ENCODE data around the gene MANBA.

MANBA gene
- 28.5 to 49.6 (median 43.5) reads per million in 4 experiments for total RNA-seq

DNA sequence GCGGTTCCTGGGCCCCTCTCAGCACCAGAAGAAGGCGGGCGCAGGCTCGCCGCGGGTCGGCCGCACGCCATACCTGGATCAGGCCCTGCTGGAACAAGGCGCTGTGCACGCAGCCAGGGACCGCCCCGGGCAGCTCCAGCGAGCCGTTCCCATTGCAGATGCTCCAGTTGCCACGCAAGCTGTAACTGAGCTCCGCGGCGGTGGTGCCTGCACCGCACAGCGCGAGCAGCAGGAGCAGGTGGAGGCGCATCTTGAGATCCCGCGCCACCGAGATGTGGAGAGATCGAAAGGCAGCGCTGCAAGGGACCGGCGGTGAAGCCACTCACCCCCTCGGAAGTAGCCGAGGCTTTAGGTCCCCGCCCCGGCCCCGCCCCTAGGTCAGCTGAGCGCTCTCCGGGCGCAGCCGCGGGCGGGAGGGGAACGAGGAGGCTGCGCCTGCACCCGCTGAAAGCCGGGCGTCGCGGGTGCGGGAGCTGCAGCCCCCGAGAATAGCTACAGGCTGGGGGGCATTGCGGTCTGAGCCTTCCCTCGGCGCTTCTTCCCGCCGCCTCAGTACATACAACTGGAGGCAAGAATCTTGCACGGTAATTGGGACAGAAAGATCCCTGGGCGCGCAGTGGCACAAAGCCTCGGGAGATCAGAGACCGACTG, at the start of gene MANBA:
TSS of gene MANBA (minus strand) at position 324 of the 651 bp plus-strand sequence. CDS start at position 250, 74 bp downstream.
- DNase-seq, result peak; percentile 71

DNA sequence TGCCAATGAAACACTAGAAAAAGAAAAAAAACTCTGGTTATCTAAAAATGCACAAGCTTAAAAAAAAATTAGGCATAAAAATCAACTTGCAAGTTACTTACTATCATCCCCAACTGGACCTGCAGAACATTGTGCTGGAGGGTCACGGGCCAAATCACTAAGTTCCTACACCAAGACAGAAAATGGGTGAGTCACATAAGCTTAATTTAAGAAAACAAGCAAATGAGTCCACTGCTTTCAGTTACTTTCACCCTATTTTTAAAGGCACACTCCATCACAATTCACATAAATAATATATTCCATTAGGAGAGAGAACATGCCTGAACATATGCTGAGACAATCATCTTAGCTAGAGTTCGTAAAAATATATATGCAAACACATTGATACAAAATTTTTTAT, 48.9 kb upstream of the MANBA start:
- DNase-seq, result no peak

DNA sequence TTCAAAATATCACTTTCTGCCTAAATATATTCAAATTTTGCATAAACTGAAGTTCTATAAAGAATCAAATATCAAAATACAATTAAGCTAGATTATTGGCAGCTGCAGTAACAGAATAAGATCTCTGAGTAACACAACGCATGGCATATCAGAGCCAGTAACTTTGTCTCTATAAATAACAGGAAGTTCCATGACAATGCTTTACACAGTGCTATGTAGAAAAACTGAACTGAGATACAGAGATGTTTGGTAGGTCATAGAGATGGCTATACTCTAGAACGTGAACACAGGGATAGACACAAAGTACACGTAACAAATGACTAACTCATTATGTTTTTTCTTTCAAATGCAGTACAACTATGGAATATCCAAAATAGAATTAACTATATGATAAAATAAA, 48.4 kb upstream of the MANBA start:
- no peak for DNase-seq

DNA sequence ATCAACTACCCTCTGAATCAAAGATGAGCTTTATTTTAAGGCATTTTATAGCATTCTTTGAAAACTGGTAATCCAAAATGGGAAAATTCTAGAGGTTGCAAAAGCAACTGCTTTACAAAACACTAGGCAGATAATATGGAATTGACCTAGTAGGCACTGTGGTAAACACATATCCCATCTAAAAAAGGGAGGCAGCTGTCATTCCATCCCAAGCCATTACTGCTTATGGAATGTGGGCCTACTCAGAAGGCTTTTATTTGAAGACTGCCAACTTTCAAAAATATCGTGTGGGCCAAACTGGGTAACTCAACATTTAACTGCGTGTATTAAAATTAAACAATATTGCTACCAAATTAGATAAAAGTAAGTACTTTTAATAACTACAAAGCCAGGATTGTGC, 47.2 kb upstream of the MANBA start:
- no peak for DNase-seq

DNA sequence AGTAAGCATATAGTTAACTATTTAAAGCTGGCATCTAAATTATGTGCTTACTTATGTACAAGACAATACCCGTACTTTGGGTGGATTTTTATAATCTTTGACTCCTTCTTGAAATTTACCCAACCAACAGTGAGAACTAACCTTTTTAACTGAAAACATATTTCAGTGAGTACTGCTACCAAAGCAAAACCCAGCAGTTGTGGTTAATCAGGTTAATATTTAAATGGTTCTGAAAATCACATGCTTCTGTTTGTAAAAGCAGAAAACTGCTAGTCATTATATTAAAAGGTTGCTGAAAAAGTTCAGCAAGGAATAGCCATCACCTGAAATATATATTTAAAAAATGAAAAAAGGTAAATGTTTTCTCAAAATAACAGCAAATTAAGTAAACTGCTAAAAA, 46.6 kb upstream of the MANBA start:
- no peak for DNase-seq

DNA sequence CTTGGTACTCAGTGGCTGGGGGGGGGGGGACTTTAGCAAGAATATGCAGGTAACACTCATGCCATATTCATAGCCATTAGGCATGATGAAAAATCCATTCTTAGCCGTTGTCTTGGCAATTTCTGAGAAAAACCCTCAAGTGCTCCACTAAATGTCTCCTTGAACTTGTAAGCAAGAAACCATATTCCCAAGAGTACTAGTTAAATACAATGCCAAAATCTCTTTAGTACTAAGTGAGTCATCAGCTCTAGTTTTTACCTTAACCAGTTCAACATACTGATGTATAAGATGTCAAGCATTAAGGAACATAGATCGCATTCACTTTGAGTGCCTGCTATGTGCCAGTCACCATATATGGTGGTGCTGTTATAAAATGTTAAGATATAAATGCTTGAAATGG, 39.0 kb upstream of the MANBA start:
- DNase-seq, result no peak

DNA sequence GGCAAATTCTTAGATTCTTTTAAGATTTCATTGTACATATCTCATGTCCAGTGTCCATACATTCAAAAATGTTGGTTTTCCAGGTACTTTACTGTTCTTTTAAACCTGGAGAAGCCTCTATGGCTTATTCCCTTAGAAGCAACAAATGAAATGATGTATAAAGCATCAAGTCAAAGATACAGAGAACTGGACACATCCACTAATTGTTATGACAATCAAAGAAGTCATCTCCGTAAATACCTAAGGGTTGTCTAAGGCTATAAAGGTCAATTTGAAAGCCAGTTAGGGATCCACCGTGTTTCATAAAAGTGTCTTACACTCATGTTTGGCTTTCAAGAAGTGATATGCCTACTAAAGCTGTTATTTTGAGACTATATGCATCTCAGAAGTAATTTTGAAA, 34.2 kb upstream of the MANBA start:
- DNase-seq, result no peak

DNA sequence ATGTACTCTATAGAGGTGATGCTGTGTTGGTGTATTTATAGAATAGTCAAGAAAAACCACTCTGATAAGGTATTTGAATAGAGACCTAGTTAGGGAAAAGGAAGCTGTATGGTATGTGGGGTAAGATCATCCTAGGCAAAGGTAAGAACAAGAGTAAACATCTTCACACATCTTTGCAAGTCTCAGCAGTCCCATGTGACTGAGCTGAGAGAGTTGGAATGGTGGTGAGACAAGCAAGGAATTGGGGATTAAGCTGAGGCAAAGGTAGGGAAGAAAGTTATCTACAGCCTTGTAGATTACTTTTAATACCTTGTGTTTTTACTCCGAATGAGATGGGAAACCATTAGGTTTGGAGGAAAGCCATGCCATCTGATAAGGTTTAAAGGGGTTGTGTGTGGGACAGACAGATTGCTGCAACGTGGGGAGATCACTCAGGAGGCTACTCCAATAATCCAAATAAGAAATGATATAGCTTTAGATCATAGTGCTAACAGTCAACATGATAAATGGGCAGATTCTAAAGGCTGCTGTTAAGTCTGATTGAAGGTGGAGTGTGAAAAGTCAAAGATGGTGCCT, 31.7 kb upstream of the MANBA start:
- no peak for DNase-seq

DNA sequence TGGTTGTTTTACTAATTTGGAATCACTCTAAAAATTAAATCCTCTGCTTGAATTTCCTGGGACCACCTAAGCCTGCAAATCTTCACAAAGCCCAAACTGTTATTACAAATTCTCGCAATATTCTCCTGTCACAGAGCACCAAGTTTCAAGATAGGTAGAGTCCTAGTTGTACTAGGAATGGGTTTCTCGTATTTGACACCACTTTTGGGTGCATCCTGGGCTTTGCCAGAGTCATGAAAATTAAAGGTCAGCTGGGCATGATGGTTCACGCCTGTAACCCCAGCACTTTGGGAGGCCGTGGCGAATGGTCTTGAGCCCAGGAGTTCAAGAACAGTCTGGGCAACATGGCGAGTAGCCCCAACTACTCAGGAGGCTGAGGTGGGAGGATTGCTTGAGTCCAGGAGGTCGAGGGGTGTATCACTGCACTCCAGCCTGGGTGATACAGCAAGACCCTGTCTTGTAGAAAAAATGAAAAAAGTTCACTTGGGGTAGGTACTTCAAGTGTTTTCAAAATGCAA, 30.6 kb upstream of the MANBA start:
- DNase-seq, result no peak

DNA sequence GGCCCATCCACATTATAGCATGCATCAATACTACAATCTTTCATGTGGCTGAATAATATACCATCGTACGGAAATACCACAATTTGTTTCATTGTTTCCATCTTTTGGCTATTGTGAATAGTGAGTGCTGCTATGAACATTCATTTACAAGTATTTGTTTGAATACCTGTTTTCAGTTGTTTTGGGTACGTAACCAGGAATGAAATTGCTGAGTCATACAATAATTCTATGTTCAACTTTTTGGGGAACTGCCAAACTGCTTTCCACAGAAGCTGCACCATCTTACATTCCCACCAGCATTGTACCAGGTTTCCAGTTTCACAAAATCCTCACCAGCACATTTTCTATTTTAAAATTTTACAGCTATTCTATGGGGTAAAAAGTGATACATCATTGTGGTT, 28.5 kb upstream of the MANBA start:
- DNase-seq, result no peak

DNA sequence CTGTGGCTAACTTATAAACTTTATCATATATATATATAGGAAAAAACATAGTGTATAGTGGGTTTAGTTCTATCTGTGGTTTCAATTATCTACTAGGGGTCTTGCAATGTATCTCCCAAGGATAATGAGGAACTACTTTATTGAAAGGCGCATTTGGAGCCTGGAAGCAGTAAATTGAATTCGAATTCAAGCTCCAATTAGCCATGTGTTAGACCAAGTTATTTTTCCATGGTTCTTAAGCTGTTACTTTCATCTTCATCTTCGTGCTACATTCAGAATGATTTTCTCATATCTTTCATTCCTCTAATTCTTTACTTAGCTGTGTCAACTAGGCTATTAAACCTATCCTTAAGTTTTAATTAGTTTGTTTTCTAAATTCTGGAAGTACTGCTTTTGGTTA, 27.2 kb upstream of the MANBA start:
- no peak for DNase-seq

DNA sequence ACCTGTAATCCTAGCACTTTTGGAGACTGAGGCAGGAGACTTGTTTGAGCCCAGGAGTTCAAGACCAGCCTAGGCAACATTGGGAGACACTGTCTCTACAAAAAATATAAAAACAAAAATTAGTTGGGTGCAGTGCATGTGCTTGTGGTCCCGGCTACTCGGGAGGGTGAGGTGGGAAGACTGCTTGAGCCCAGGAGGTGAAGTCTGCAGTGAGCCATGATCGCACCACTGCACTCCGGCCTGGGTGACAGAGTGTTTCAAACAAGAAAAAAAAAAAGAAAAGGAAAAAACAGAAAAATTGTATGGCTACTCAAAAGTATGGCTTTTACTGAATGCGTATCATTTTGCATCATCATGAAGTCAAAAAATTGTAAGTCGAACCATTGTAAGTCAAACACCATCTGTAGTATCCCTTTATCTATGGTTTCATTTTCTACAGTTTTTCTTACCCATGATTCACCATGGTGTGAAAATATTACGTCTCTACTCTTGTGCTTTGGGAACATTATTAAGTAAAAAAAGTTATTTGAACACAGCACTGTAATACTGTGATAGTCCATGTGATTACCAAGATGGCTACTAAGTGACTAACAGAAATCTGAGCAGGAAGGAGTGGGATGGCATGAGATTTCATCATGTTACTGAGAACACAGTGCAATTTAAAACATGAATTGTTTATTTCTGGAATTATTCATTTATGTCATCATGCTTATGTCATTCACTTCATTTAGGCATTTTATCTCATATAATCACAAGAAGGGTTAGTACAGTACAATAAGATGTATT, 26.5 kb upstream of the MANBA start:
- DNase-seq, result no peak

DNA sequence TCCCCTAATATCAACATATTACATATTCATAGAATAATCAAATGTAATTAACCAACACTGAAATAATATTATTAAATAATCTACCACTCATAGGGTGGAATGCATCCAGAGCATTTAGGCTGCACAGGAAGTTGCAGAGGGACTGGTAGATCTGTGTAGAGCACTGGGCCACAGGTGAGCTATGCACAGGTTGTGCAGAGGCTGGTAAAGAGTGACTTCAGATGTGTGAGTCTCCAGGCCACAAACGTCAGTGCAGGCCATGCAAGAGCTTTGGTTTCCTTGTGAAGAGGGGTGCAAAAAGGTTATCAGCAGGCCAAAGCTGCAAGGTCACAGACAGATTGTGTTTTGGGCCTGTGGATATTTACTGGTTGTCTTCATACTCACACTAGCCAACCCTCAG, 25.5 kb upstream of the MANBA start:
- DNase-seq, result no peak

DNA sequence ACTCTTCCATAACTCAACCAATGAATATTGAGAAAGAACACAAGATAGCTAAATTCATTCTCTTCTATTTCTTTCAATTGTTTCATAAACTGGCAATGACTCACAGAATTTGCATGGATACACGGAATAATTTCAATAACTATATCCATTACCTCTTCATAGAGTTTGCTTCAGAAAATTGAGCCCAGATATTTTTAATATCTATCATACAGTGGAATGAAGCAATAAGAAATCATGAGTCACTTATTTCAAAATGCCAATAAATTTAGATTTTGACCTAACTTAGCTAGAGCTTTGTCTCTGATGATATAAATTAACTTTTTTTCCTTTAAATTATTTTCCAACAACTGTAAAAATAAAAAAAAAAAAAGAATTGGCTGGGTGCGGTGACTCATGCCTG, 22.2 kb upstream of the MANBA start:
- DNase-seq, result no peak

DNA sequence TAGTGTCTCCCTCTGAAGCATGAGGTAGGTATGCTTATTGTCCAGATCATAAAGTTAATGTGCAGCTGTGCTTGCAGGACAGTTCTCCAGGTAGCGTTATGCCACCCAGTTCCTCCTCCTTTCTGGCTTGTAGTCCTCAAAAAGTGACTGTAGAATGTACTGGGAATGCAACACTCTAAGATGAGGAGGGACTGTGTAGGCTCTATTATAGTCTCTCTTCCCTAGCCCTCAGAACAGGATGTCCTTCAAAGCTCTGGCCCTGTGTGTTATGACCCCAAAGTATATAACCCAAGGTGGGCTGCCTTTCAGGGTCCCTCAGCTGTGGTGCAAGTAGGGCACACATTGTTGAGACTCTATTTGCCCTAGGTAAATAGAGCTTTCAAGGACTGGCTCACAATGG, 20.8 kb upstream of the MANBA start:
- DNase-seq, result no peak

DNA sequence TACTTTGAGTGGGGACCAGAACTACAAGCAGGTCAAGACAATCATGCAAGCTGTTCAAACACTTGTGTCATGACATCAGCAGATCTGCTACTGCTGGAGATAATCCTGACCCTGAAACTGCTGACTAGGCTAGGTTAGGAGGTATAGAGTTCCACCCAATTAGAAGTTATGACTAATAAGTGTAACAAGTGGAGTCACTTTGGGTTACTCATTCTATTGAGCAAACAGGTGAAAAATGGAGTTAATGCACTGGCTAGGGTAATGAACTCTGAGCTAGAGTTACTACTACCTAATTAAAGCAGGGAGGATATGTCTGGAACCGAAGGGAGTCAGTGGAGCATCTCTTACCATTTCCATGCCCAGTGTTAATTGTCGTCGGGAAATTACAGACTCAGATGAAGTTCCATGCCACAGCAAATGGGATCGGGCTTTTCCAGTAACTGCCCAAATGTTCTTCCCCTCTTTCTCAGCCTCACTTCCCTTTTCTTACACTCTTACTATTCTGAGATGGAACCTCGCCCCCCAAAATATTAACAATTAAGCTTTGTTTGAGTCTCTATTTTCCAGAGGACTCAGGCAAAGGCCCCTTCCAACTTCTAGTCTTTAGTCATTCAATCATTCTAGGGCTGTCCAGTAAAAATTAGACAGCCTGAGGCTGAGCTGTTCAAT, 19.8 kb upstream of the MANBA start:
- DNase-seq, result no peak

DNA sequence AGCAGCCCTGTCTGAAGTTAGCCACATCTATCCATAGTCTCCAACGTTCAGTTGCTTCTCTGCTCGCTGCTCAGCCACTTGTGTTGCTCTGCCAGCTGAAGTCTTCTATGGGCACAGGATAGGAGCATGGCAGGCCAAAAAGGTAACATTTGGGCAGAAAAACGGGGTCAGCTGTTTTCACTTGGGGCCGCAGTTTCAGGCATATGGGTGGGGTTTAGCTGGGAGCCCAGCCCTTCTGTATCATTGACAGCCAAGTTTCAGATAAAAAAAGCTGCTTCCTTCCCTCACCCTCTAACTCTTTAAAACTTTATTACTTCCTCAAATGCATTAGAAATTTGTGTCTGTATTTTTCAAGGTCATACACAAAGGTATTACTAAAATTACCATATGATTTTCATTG, 18.4 kb upstream of the MANBA start:
- DNase-seq, result no peak

DNA sequence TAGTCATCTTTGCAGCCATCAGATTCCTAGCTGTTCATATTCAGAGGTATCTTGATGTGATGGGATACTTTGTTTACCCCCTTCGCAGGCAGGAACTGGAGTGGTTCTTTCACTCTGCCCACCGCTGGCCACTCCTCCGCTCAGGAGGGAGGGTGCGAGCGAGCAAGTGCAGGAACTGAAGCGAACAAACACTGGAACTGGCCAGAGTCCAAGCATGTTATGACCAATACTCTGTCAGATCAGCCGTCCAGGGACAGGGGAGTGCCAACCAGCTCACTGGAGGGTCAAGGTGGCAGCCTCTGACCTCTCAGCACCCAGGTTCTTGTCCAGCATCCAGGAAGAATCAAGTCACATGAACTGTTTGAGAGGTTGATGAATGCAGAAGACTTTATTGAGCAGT, 18.0 kb upstream of the MANBA start:
- DNase-seq, result no peak

DNA sequence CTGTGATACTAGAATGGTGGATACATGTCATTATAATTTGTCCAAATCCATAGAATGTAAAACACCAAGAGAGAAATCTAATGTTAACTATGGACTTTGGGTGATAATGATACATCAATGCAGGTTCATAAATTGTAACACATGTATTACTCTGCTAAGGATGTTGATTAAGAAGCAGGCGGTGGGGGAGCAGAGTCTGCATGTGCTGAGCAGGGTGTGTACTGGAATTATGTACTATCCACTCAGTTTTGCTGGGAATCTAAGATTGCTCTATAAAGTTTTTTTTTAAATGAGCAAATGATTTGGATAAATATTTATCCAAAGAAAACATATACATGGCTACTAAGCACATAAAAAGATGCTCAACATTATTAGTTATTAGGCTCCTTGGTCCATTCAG, 15.0 kb upstream of the MANBA start:
- DNase-seq, result no peak

DNA sequence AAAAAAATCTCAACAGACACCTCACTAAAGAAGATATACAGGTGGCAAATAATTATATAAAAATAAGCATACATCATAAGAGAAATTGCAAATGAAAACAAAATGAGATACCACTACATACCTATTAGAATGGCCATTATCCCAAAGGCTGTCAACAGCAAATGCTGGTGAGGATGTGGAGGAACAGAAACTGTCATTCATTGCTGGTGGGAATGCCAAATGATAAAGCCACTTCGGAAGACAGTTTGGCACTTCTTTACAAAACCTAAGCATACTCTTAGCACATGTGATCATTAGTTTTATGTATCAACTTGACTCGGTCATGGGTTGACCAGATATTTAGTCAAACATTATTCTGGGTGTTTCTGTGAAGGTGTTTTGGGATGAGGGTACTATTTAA, 13.5 kb upstream of the MANBA start:
- DNase-seq, result no peak

DNA sequence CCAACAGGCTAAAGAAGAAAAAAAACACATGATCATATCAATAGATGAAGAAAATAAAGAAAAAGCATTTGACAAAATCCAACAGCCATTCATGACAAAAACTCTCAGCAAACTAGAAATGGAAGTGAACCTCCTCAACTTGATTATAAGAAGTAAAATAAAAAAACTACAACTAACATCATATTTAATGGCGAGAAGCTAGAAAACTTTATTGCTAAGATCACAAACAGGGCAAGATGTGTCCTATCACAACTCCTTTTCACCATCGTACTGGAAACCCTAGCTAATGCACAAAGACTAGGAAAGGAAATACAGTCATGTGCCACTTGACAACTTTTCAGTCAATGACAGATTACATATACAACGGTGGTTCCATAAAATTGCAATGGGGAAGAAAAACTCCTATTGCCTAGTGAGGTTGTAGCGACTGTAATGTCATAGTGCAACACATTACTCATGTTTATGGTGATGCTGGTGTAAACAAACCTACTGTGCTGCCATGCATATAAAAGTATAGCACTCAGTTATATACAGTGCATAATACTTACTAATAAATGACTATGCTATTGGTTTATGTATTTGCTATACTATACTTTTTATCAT, 12.1 kb upstream of the MANBA start:
- DNase-seq, result no peak

DNA sequence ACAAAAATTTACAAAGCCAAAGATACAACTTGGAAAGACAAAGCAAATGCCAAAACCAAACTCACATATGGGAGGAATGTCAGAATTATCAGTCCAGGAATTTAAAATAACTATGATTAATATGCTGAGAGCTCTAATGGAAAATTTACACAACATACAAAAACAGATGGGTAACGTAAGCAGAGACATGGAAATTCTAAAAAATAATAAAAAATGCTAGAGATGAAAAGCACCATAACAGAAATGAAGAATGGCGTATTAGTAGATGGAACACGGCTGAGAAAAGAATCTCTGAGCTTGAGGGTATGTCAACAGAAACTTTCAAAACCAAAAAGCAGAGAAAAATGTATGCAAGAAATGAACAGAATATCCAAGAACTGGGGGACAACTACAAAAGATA, 4.1 kb upstream of the MANBA start:
- DNase-seq, result no peak

DNA sequence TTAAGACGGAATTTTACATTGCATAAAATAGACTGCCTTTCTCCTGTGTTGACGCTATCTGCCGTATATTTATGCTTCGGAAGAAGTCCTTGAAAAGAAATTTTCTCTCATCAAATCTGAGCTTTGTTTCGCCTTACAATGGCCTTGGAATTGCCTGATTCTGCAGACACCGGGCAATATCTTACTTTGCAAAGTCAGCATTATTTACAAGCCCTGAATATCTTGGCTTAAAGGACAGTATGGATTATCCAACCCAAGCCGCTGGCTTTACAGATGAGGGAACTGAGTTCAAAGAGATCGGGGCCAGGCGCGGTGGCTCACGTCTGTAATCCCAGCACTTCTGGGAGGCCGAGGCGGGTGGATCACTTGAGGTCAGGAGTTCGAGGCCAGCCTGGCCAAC, 1.1 kb upstream of the MANBA start:
- DNase-seq, result no peak

Data from effector CD8-positive, alpha-beta T cell (primary cell).